Testis (tissue), 3 donors: ENCODE measurements around the gene MXRA8. TPM values are rescaled to one million over a fixed set of nuclear protein-coding genes. Genes with fewer than 3 reads are reported as not detected.

Source experiments
- DNase-seq: peaks from one replicate; pipeline ENCODE4 v3.0.0-alpha.2; 2019
- H3K27ac ChIP-seq, 2 donors: fragments of 200-600 bp; sonication (generic); one replicate each; pipeline ENCODE4 v1.5.1; 2019
- H3K27me3 ChIP-seq: fragments of 200-600 bp; sonication (generic); one replicate; pipeline ENCODE4 v1.5.1; 2019
- H3K36me3 ChIP-seq: fragments of 200-600 bp; sonication (generic); one replicate; pipeline ENCODE4 v1.5.1; 2017; ENCODE audit warnings: low read depth; ENCODE audit errors: missing control alignments
- H3K4me1 ChIP-seq: fragments of 200-600 bp; sonication (generic); one replicate; pipeline ENCODE4 v1.5.1; 2019
- H3K4me3 ChIP-seq, 2 donors: fragments of 200-600 bp; sonication (generic); one replicate each; pipeline ENCODE4 v1.5.1; 2017 to 2019
- H3K9me3 ChIP-seq: fragments of 200-600 bp; sonication (generic); one replicate; pipeline ENCODE4 v1.5.1; 2017
- CTCF ChIP-seq, 3 experiments: fragments of 450-650 bp in 2 of 3; fragments of 200-600 bp in 1 of 3; sonication (generic) in 1 of 3; IDR thresholded peaks; one replicate each; pipeline ENCODE4 v1.5.1; 2016 to 2019; ENCODE audit warnings: antibody characterized with exemption in 3 of 3, mild to moderate bottlenecking in 2 of 3, moderate library complexity in 1 of 3
- POLR2A ChIP-seq: fragments of 450-650 bp; IDR thresholded peaks from one replicate; pipeline ENCODE4 v1.6.1; 2017; ENCODE audit warnings: antibody characterized with exemption, mild to moderate bottlenecking, moderate library complexity
- WGBS, 2 donors: methylation state at CpG; one replicate each; pipeline ENCODE4 v1.1.5; 2018; 5-methylcytosine and 5-hydroxymethylcytosine counted together
- intact Hi-C: fragments of 100-400 bp; cut with DNase I; formaldehyde crosslinking; loops from one replicate; pipeline ENCODE4 v1.15.1; 2023; ENCODE audit warnings: low total_unique reads
- polyA plus RNA-seq: library from polyadenylated mRNA; stranded (reverse); fragments of 350-450 nt; fragmentation: Illumina TruSeq; extraction: RNeasy Lipid Tissue Mini Kit (QIAGEN cat#74804); gene quantifications from one replicate; pipeline ENCODE4 v1.2.3, GENCODE V29; 2014; ENCODE audit warnings: low read depth, low replicate concordance; ENCODE audit not compliant: insufficient read depth
- total RNA-seq, 2 donors: library from RNA; depleted of rRNA; stranded (reverse); fragments of >200 nt; gene quantifications; one replicate each; pipeline ENCODE4 v1.2.3, GENCODE V29; 2016

MXRA8 gene
- total and polyA plus RNA-seq, 3 donors from 2014 or later = 60.2 to 102 (median 63.3) TPM

DNA sequence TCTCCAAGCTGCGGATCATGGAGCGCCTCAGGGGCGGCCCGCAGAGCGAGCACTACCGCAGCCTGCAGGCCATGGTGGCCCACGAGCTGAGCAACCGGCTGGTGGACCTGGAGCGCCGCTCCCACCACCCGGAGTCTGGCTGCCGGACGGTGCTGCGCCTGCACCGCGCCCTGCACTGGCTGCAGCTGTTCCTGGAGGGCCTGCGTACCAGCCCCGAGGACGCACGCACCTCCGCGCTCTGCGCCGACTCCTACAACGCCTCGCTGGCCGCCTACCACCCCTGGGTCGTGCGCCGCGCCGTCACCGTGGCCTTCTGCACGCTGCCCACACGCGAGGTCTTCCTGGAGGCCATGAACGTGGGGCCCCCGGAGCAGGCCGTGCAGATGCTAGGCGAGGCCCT, 31.1 kb downstream of the MXRA8 start:
- Histone ChIP-seq H3K4me1 (peaks cover 22% of the 10 kb centered on the region), H3K27me3 (no peaks in the 10 kb centered on the region), H3K27ac (no peak overlapping the region), H3K4me3 (no peak overlapping the region), H3K9me3 (no peaks in the 10 kb centered on the region), H3K36me3 (no peaks in the 10 kb centered on the region)
- intact Hi-C loops = no loop called here
- DNase-seq = no peak
- no peak for TF ChIP-seq POLR2A
- TF ChIP-seq CTCF (IDR thresholded peaks at IDR 0.05) = no peak
- WGBS, 2 donors = 89 to 90% methylated on average over 25 to 32 of the region's 40 CpGs

GRCh38 chr1:1326075-1326605, 32.2 kb downstream of the MXRA8 start:
- Histone ChIP-seq H3K9me3 (no peaks in the 10 kb centered on the region), H3K4me3 (no peak overlapping the region), H3K27ac (no peak overlapping the region), H3K36me3 (no peaks in the 10 kb centered on the region), H3K27me3 (no peaks in the 10 kb centered on the region), H3K4me1 (peaks cover 22% of the 10 kb centered on the region)
- 79 to 81% methylated on average over 8 of the region's 8 CpGs for WGBS, 2 donors
- intact Hi-C loops = no loop called here
- no peak for TF ChIP-seq CTCF (IDR thresholded peaks at IDR 0.05)
- no peak for TF ChIP-seq POLR2A
- DNase-seq = no peak

DNA sequence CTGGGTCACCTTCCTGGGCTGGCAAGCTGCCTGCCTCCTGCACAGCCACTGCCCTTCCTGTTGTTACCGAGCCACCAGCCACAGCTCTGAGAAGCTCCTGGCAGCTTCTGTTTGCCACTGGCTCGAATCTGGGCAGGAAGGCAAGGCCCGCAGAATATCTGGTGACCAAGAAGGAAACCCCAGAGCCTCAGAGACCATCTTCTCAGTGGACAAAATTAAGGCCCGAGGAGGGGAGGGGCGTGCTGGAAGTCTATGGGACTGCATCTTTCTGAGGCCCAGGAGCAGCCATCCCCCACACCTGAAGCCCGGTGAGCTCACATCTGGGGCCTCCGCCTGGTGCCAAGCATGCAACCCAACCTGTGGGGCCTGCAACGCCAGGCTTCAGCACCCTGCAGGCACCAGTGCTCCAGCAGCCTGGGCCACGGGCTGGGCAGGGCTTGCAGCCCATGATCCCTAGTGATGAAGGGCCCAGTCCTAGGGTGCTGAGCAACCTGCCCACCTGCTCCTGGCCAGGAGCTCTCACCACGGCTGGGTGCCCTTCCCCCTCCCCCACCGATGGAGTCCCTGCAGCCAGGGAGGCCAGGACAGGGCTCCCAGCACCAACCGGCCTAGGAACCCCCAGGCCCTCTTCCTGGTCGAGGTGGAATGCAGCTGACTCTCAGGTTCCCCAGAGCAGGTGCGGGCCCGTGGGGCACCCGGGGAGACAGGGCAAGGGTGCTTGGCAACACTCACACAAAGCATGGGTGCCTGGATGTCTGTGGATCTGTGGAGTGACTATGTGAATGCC, 32.9 kb downstream of the MXRA8 start:
- WGBS, 2 donors = 56 to 58% methylated on average over 9 to 16 of the region's 16 CpGs
- Histone ChIP-seq H3K4me1 (peaks cover 22% of the 10 kb centered on the region), H3K9me3 (no peaks in the 10 kb centered on the region), H3K27me3 (no peaks in the 10 kb centered on the region), H3K36me3 (no peaks in the 10 kb centered on the region), H3K4me3 (peak overlapping the region; percentile 86 to 96), H3K27ac (peak overlapping the region; percentile 12 to 76)
- no peak for TF ChIP-seq CTCF (IDR thresholded peaks at IDR 0.05)
- no peak for TF ChIP-seq POLR2A
- DNase-seq = no peak
- intact Hi-C loops = no loop called here

DNA sequence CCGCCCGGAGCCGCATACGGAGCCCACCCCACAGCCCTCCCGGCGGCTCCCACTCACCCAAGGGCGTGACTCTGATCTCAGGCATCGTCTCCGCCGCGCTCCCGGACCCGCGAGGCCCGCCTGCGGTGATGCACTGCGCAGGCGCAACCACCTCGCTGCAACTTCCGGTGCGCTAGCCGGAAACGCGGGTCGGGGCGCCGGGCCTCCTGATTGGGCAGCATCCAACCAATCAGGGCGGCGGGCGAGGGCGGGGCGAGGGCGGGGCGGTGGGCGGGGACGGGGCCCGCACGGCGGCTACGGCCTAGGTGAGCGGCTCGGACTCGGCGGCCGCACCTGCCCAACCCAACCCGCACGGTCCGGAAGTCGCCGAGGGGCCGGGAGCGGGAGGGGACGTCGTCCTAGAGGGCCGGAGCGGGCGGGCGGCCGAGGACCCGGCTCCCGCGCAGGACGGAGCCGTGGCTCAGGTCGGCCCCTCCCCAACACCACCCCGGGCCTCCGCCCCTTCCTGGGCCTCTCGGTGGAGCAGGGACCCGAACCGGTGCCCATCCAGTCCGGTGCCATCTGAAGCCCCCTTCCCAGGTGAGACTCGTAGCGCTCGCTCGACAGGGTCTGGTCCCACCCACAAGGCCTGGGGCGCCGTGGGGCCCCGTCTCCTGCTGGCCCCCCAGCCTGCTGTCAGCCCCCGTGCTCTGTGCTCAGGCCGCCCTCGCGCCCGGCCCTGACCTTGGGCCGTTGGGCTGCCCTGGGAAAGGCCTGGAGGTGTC, 33.6 kb downstream of the MXRA8 start, which contains the start of the genes CPTP and INTS11:
CPTP (plus strand) TSS at position 279 of the 764 bp plus-strand sequence. CDS start 2,109 bp downstream, outside the sequence.
INTS11 (minus strand) TSS at position 137 of the 764 bp plus-strand sequence; CDS start at position 85, 52 bp downstream.
- WGBS, 2 donors = 0% methylated on average over 60 of the region's 84 CpGs; no CpG with 5 or more reads in 1 of the 2 donors
- H3K27ac ChIP-seq = peak within 1 kb of the TSS; percentile 70 to 76
- H3K4me3 ChIP-seq = peak within 1 kb of the TSS; percentile 86 to 96
- H3K9me3 ChIP-seq = no peaks in the 10 kb centered on the region
- no peaks in the 10 kb centered on the region for H3K27me3 ChIP-seq
- TF ChIP-seq POLR2A (no peak), CTCF (IDR thresholded peaks at IDR 0.05) (no peak)
- H3K36me3 ChIP-seq = no peaks in the 10 kb centered on the region
- peaks cover 22% of the 10 kb centered on the region for H3K4me1 ChIP-seq
- intact Hi-C loops = no loop called here
- DNase-seq = peak; percentile 93
